Heart left ventricle (tissue), 13 donors: ENCODE data around the gene FBXW5.

Source experiments
- CTCF ChIP-seq, 12 donors: fragments of 200-600 bp; sonication (generic) in 4 of 12; IDR thresholded peaks; one replicate each; pipeline versions ENCODE4 v1.5.0 to v1.8.0; 2018 to 2022; ENCODE audit warnings: antibody characterized with exemption in 12 of 12, mild to moderate bottlenecking in 5 of 12
- POLR2A ChIP-seq, 2 donors: fragments of 450-650 bp; IDR thresholded peaks; one replicate each; pipeline ENCODE4 v1.6.1; 2017; ENCODE audit warnings: antibody characterized with exemption in 2 of 2, mild to moderate bottlenecking in 2 of 2, moderate library complexity in 2 of 2
- donor health status: ischemic (EF 13 %, LVEDD 7.1; RV severe dilation, severe dysfunction).
- donor health status: DM: no; HTN: yes; CAD: no.
- donor health status: DM: no; HTN: no; CAD: no.
- donor health status: ischemic (EF 25% LVEDD 6.9; RV normal size, moderate dysfunction).
- donor health status: ischemic (EF 25% LVEDD 5.7; RV mildly dilated, moderate dysfunction).
- donor health status: ischemic (EF 35%, LVEDD 5.7; RV mildly dilated, moderate dysfunction).
- donor health status: nonischemic (EF 11% LVEDD 7.7; RV severe dilation, severe dysfunction).
- donor health status: DM: yes; HTN: yes; CAD: no.
- donor health status: PGD.
- donor health status: ischemic (EF 29% LVEDD 5.4; RV normal size, mild dysfunction).
- donor health status: nonischemic (EF 23%, LVEDD 6.1; RV moderate dilation, normal function).

DNA sequence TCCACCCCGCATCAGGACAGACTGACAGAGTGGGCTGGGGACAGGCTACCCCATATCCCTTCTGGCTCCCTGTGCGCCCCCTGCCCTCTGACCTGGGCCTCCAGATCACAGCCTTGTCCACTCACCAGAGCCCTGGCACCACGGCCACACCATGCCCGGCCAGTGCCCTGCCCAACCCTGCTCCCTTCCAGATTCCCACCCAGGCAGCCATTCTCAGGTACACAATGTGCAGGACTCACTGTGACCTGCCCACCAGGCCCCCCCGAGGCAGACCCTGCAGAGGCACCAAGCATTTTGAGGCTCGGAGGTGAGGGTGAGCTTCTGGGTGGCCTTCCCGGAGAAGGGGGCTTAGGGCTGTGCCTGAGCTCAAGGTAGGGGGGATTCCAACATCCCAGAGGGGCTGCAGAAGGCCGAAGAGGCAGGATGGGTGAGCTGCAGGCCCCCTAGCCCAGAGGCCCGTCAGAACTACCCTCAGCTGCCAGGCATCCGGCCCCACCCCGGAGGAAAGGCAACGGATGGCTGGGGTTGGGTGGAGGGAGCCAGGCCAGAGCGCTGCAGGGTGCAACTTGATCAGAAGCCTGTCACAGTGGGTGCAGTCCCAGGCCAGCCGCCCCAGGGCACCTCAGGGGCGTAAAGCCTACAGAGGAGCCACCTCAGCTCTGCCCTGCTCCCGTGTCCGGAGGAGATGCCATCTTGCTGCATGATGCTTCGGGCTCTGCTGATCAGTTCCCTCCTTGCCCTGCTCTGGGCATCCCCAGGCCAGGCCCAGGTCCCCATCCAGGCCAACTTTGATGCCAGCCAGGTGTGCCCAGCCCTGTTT is 37.9 kb upstream of the FBXW5 start, which contains the start of gene LCNL1:
- no peak for TF ChIP-seq CTCF (IDR thresholded peaks at IDR 0.05)
- peak in 1 of 2 donors; percentile 25 for TF ChIP-seq POLR2A (IDR thresholded peaks at IDR 0.05)
